ENCODE results near the gene GPR55. TPM values are rescaled to one million over a fixed set of nuclear protein-coding genes. Genes with fewer than 3 reads are reported as not detected.

GPR55 gene
- total RNA-seq, 1 donor from 2014 or later, result not detected

- Histone ChIP-seq H3K4me2 (ENCODE audit: low read length) (no peak overlapping the region), H4K20me1 (ENCODE audit: insufficient read depth, low read length) (peaks cover 57% of the 10 kb centered on the region), H3K4me1 (ENCODE audit: insufficient read depth, low read length) (peaks cover 16% of the 10 kb centered on the region), H3K9ac (ENCODE audit: low read length) (no peak overlapping the region), H3K36me3 (ENCODE audit: insufficient read depth, low read length) (no peaks in the 10 kb centered on the region), H3K9me3 (ENCODE audit: insufficient read depth, low read depth, low read length) (no peaks in the 10 kb centered on the region), H2AFZ (ENCODE audit: low read depth, low read length) (no peak overlapping the region), H3K27me3 (ENCODE audit: insufficient read depth, low read length) (no peaks in the 10 kb centered on the region), H3K27ac (ENCODE audit: low read depth, low read length) (no peak overlapping the region), H3K79me2 (ENCODE audit: insufficient read depth, low read length) (peaks cover 12% of the 10 kb centered on the region), H3K4me3 (ENCODE audit: insufficient read depth, low read depth, low read length) (no peak overlapping the region)
- Mint-ChIP-seq H3K4me1 (ENCODE audit: low read depth, unreplicated experiment) (peaks cover 39% of the 10 kb centered on the region), H3K27ac (ENCODE audit: unreplicated experiment) (no peak overlapping the region), H3K27me3 (ENCODE audit: low read depth, unreplicated experiment) (no peaks in the 10 kb centered on the region), H3K9me3 (ENCODE audit: unreplicated experiment) (no peaks in the 10 kb centered on the region), H3K4me3 (ENCODE audit: unreplicated experiment) (peak overlapping the region; percentile 51), H3K36me3 (ENCODE audit: low read depth, unreplicated experiment) (peaks cover 24% of the 10 kb centered on the region)
- FAIRE-seq (no peak), DNase-seq (ENCODE audit: low read depth) (no peak)
- TF ChIP-seq EZH2 (IDR thresholded peaks at IDR 0.05; ENCODE audit: insufficient read depth, low read length), result no peak
- TF ChIP-seq, protein P1, sequence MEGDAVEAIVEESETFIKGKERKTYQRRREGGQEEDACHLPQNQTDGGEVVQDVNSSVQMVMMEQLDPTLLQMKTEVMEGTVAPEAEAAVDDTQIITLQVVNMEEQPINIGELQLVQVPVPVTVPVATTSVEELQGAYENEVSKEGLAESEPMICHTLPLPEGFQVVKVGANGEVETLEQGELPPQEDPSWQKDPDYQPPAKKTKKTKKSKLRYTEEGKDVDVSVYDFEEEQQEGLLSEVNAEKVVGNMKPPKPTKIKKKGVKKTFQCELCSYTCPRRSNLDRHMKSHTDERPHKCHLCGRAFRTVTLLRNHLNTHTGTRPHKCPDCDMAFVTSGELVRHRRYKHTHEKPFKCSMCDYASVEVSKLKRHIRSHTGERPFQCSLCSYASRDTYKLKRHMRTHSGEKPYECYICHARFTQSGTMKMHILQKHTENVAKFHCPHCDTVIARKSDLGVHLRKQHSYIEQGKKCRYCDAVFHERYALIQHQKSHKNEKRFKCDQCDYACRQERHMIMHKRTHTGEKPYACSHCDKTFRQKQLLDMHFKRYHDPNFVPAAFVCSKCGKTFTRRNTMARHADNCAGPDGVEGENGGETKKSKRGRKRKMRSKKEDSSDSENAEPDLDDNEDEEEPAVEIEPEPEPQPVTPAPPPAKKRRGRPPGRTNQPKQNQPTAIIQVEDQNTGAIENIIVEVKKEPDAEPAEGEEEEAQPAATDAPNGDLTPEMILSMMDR (IDR thresholded peaks at IDR 0.05; ENCODE audit: insufficient read depth, low read depth, low read length), result no peak
These were observed 51.9 kb downstream of the GPR55 start for GRCh38 chr2:230872968-230873660.

GRCh38 chr2:230872151-230872967 is 52.7 kb downstream of the GPR55 start:
- Histone ChIP-seq H3K4me1 (ENCODE audit: insufficient read depth, low read length) (peaks cover 19% of the 10 kb centered on the region), H3K79me2 (ENCODE audit: insufficient read depth, low read length) (peaks cover 18% of the 10 kb centered on the region), H3K27ac (ENCODE audit: low read depth, low read length) (no peak overlapping the region), H3K4me2 (ENCODE audit: low read length) (no peak overlapping the region), H4K20me1 (ENCODE audit: insufficient read depth, low read length) (peaks cover 63% of the 10 kb centered on the region), H3K9me3 (ENCODE audit: insufficient read depth, low read depth, low read length) (no peaks in the 10 kb centered on the region), H3K4me3 (ENCODE audit: insufficient read depth, low read depth, low read length) (no peak overlapping the region), H2AFZ (ENCODE audit: low read depth, low read length) (no peak overlapping the region), H3K27me3 (ENCODE audit: insufficient read depth, low read length) (no peaks in the 10 kb centered on the region), H3K36me3 (ENCODE audit: insufficient read depth, low read length) (no peaks in the 10 kb centered on the region), H3K9ac (ENCODE audit: low read length) (no peak overlapping the region)
- TF ChIP-seq, protein P1 (IDR thresholded peaks at IDR 0.05; ENCODE audit: insufficient read depth, low read depth, low read length), result no peak
- no peak for TF ChIP-seq EZH2 (IDR thresholded peaks at IDR 0.05; ENCODE audit: insufficient read depth, low read length)
- FAIRE-seq (no peak), DNase-seq (ENCODE audit: low read depth) (no peak)
- Mint-ChIP-seq H3K9me3 (ENCODE audit: unreplicated experiment) (no peaks in the 10 kb centered on the region), H3K36me3 (ENCODE audit: low read depth, unreplicated experiment) (peaks cover 17% of the 10 kb centered on the region), H3K27ac (ENCODE audit: unreplicated experiment) (no peak overlapping the region), H3K4me1 (ENCODE audit: low read depth, unreplicated experiment) (peaks cover 43% of the 10 kb centered on the region), H3K4me3 (ENCODE audit: unreplicated experiment) (peak overlapping the region; percentile 51), H3K27me3 (ENCODE audit: low read depth, unreplicated experiment) (no peaks in the 10 kb centered on the region)

Data from astrocyte (in vitro differentiated cells and primary cell).